PC-9 (cell line): ENCODE data around the gene SLC36A3. TPM values are rescaled to one million over a fixed set of nuclear protein-coding genes. Genes with fewer than 3 reads are reported as not detected.
"Not testable (repeated sequence)": the region's sequence is repeated elsewhere in the genome, so short reads cannot be mapped to it uniquely, and the experiment has no call there.

Experiments used
- BruUV-seq: library from RNA; stranded (reverse); fragments of 400-500 nt; replicated peaks from 2 replicates; lab custom pipeline; 2021; lab: Mats Ljungman, UMichigan
- CTCF ChIA-PET: fragments of 300-600 bp; sonication (Branson Sonifier 250); formaldehyde crosslinking; loops from one replicate; lab custom pipeline; 2022; ENCODE audit warnings: antibody characterized with exemption; lab: Charles Lee
- POLR2A ChIA-PET: fragments of 300-600 bp; sonication (Branson Sonifier 250); formaldehyde crosslinking; loops from one replicate; lab custom pipeline; 2022; ENCODE audit warnings: antibody characterized with exemption; ENCODE audit not compliant: unreplicated experiment; lab: Charles Lee
- DNase-seq, 2 experiments: peaks; one replicate each; pipeline versions ENCODE4 v3.0.0 to v3.0.0-alpha.2; 2015 to 2022; ENCODE audit warnings: mixed read lengths in 1 of 2
- H2AFZ ChIP-seq: fragments of 200-600 bp; sonication (generic); 2 replicates; pipeline ENCODE4 v1.8.1; 2017; ENCODE audit warnings: antibody characterized with exemption
- H3F3A ChIP-seq: fragments of 200-600 bp; sonication (generic); 2 replicates; pipeline ENCODE4 v1.8.1; 2017; ENCODE audit warnings: antibody characterized with exemption, mild to moderate bottlenecking, low read depth; ENCODE audit not compliant: insufficient read depth
- H3K27ac ChIP-seq: fragments of 200-600 bp; sonication (generic); 2 replicates; pipeline ENCODE4 v1.6.1; 2016; ENCODE audit warnings: mixed run types
- H3K27me3 ChIP-seq: fragments of 200-600 bp; sonication (generic); 2 replicates; pipeline ENCODE4 v1.6.1; 2016; ENCODE audit warnings: low read depth, mixed run types; ENCODE audit not compliant: insufficient read depth
- H3K36me3 ChIP-seq: fragments of 200-600 bp; sonication (generic); 2 replicates; pipeline ENCODE4 v1.6.1; 2016; ENCODE audit warnings: low read depth, mixed run types
- H3K4me1 ChIP-seq: fragments of 200-600 bp; sonication (generic); replicated peaks from 2 replicates; pipeline ENCODE4 v1.6.1; 2016; ENCODE audit warnings: mixed run types; ENCODE audit not compliant: insufficient read depth
- H3K4me2 ChIP-seq: fragments of 200-600 bp; sonication (generic); 2 replicates; pipeline ENCODE4 v1.6.1; 2017; ENCODE audit warnings: mixed run types
- H3K4me3 ChIP-seq: fragments of 200-600 bp; sonication (generic); 2 replicates; pipeline ENCODE4 v1.6.1; 2016; ENCODE audit warnings: mixed run types
- H3K79me2 ChIP-seq: fragments of 200-600 bp; sonication (generic); 2 replicates; pipeline ENCODE4 v1.6.1; 2017; ENCODE audit warnings: low read depth, mixed run types
- H3K9me2 ChIP-seq: fragments of 200-600 bp; sonication (generic); 2 replicates; pipeline ENCODE4 v1.8.1; 2017; ENCODE audit warnings: mild to moderate bottlenecking; ENCODE audit not compliant: insufficient read depth
- H3K9me3 ChIP-seq: fragments of 200-600 bp; sonication (generic); 2 replicates; pipeline ENCODE4 v1.8.1; 2016; ENCODE audit warnings: low read depth; ENCODE audit not compliant: insufficient read depth
- H4K20me1 ChIP-seq: fragments of 200-600 bp; sonication (generic); 2 replicates; pipeline ENCODE4 v1.8.1; 2017; ENCODE audit not compliant: insufficient read depth
- CTCF ChIP-seq: fragments of 200-600 bp; sonication (generic); conservative IDR thresholded peaks from 2 replicates; pipeline ENCODE4 v1.6.1; 2017; ENCODE audit warnings: mixed run types, antibody characterized with exemption, mild to moderate bottlenecking, moderate library complexity
- EZH2 ChIP-seq: fragments of 200-600 bp; sonication (generic); IDR thresholded peaks from 2 replicates; pipeline ENCODE4 v1.8.0; 2017; ENCODE audit warnings: antibody characterized with exemption, low read depth
- intact Hi-C: fragments of 100-400 bp; cut with micrococcal nuclease; formaldehyde crosslinking; loops from one replicate; pipeline ENCODE4 v1.10.0; 2022; ENCODE audit not compliant: unreplicated experiment
- total RNA-seq: library from RNA; stranded (reverse); gene quantifications from 2 replicates; pipeline ENCODE4 v1.2.3, GENCODE V29; 2021

The SLC36A3 gene
- total RNA-seq, 1 experiment from 2014 or later = not detected

GRCh38 chr5:151257731-151258181, 45.8 kb downstream of the SLC36A3 start:
- peak overlapping the region; percentile 53 for H3K27ac ChIP-seq
- POLR2A ChIA-PET = no interaction called here
- H3K4me2 ChIP-seq = peak overlapping the region; percentile 21; the same call in 1 of the 2 replicates

GRCh38 chr5:151255621-151256286, 47.8 kb downstream of the SLC36A3 start:
- ChIA-PET CTCF (interaction anchor here (0.7 kb wide), 1 partner anchor 124 kb away, joined by 5 read pairs; no protein-coding TSS in a partner anchor), POLR2A (no interaction called here)
- TF ChIP-seq EZH2 (no peak), CTCF (no peak)
- Histone ChIP-seq H4K20me1 (no peaks in the 10 kb centered on the region), H3K4me3 (no peak overlapping the region), H3K27me3 (no peaks in the 10 kb centered on the region), H3K9me2 (no peaks in the 10 kb centered on the region; the same call in 1 of the 2 replicates), H3K4me1 (peaks cover 27% of the 10 kb centered on the region), H3K36me3 (no peaks in the 10 kb centered on the region; the same call in 1 of the 2 replicates), H3K4me2 (no peak overlapping the region), H2AFZ (no peak overlapping the region), H3K27ac (no peak overlapping the region), H3F3A (peaks cover 22% of the 10 kb centered on the region; the same call in 1 of the 2 replicates), H3K79me2 (peaks cover 9% of the 10 kb centered on the region; the same call in 1 of the 2 replicates), H3K9me3 (0 out of 2 replicates have a peak, but pooled peaks cover 5% of the 10 kb centered on the region)
- BruUV-seq = no TSS peak
- DNase-seq = no peak
- intact Hi-C loops = no loop called here

More at GRCh38 chr5:151257731-151258181, 45.8 kb downstream of the SLC36A3 start:
- no peak overlapping the region for H3K4me3 ChIP-seq
- intact Hi-C loops = no loop called here
- peak in 1 of 2 experiments; percentile 84 for DNase-seq
- no TSS peak for BruUV-seq
- H3F3A ChIP-seq = peaks cover 13% of the 10 kb centered on the region; the same call in 1 of the 2 replicates
- peaks cover 9% of the 10 kb centered on the region; the same call in 1 of the 2 replicates for H3K79me2 ChIP-seq
- no peaks in the 10 kb centered on the region for H4K20me1 ChIP-seq
- no peak overlapping the region for H2AFZ ChIP-seq
- H3K9me2 ChIP-seq = no peaks in the 10 kb centered on the region
- H3K36me3 ChIP-seq = no peaks in the 10 kb centered on the region; the same call in 1 of the 2 replicates
- H3K9me3 ChIP-seq = 0 out of 2 replicates have a peak, but pooled peaks cover 5% of the 10 kb centered on the region
- no peaks in the 10 kb centered on the region for H3K27me3 ChIP-seq
- H3K4me1 ChIP-seq = peaks cover 22% of the 10 kb centered on the region
- no peak for TF ChIP-seq CTCF
- TF ChIP-seq EZH2 = no peak
- CTCF ChIA-PET = no interaction called here

DNA sequence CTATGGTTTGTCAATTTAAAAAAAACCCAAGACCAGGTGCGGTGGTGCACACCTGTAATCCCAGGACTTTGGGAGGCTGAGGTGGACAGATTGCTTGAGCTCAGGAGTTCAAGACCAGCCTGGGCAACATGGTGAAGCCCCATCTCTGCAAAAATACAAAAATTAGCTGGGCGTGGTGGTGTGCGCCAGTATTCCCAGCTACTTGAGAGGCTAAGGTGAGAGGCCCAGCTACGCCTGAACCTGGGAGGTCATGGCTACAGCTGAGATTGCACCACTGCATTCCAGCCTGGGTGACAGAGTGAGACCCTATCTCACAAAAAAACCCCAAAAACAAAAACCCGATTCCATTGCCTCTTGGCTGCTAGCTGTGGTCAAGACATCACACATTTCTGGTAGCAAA, 48.6 kb downstream of the SLC36A3 start:
- H3K4me2 ChIP-seq, H3K4me3 ChIP-seq, CTCF ChIA-PET, H3K9me3 ChIP-seq, H3K27ac ChIP-seq, H3K27me3 ChIP-seq, H3K36me3 ChIP-seq, H4K20me1 ChIP-seq, H2AFZ ChIP-seq, H3K9me2 ChIP-seq, POLR2A ChIA-PET, BruUV-seq, DNase-seq, H3K79me2 ChIP-seq: not testable (repeated sequence)
- Histone ChIP-seq H3K4me1 (peaks cover 27% of the 10 kb centered on the region), H3F3A (peaks cover 22% of the 10 kb centered on the region; the same call in 1 of the 2 replicates)
- intact Hi-C loops = loop anchor here (5.0 kb wide), 1 partner anchor 517 kb away; the partner anchor contains the start of gene G3BP1
